OCI-LY7 (cell line): ENCODE data around the gene SNTB2.

ENCODE experiments used
- EZH2phosphoT487 ChIP-seq: fragments of 200-600 bp; sonication (generic); IDR thresholded peaks from 2 replicates; pipeline ENCODE4 v1.6.1; 2018; ENCODE audit warnings: low read depth, borderline replicate concordance, mild to moderate bottlenecking, mixed run types, antibody characterized with exemption, low read length, moderate library complexity, mixed read lengths
- TF ChIP-seq, protein P1 (sequence below): fragments of 200-600 bp; sonication (generic); conservative IDR thresholded peaks from 2 replicates; pipeline ENCODE4 v1.5.1; 2014; ENCODE audit warnings: mild to moderate bottlenecking, antibody characterized with exemption, low read length, moderate library complexity, mixed read lengths

DNA sequence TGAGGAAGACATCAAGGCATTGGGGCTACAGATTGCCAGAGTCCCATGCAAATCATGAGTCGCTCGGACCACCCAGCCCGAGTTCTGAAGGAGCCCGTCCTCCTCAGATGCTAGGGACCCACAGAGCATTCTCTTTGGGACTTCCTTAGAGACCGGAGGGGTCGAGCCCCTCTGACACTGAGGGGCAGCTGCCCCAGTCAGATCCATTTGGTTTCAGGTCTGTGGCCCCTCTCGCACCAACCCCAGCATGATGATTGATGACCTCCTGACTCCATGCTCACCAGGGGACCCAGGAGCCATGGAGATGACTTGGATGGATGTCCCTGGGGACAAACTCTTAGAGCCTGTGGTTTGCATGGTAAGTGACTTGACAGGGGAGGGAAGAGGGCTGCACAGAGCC, 135.4 kb downstream of the SNTB2 start:
- TF ChIP-seq, protein P1, sequence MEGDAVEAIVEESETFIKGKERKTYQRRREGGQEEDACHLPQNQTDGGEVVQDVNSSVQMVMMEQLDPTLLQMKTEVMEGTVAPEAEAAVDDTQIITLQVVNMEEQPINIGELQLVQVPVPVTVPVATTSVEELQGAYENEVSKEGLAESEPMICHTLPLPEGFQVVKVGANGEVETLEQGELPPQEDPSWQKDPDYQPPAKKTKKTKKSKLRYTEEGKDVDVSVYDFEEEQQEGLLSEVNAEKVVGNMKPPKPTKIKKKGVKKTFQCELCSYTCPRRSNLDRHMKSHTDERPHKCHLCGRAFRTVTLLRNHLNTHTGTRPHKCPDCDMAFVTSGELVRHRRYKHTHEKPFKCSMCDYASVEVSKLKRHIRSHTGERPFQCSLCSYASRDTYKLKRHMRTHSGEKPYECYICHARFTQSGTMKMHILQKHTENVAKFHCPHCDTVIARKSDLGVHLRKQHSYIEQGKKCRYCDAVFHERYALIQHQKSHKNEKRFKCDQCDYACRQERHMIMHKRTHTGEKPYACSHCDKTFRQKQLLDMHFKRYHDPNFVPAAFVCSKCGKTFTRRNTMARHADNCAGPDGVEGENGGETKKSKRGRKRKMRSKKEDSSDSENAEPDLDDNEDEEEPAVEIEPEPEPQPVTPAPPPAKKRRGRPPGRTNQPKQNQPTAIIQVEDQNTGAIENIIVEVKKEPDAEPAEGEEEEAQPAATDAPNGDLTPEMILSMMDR = no peak
- TF ChIP-seq EZH2phosphoT487 = no peak
